ENCODE results near the gene ING5. TPM values are rescaled to one million over a fixed set of nuclear protein-coding genes. Genes with fewer than 3 reads are reported as not detected.

The ING5 gene
- polyA plus RNA-seq, 3 donors: 6.5 to 29.5 (median 6.6) TPM

- Histone ChIP-seq H4K20me1 (ENCODE audit: insufficient read depth, low read length) (no peaks in the 10 kb centered on the region), H3K4me1 (ENCODE audit: control insufficient read depth in 1 of 2, insufficient read depth in 2 of 2, low read length in 2 of 2) (peaks cover 19 to 34% of the 10 kb centered on the region in 2 donors), H2AFZ (ENCODE audit: insufficient read depth, low read depth, low read length, poor library complexity, severe bottlenecking) (peak overlapping the region; percentile 96), H3K9me3 (replicated peaks in 1 of 2; ENCODE audit: control insufficient read depth in 1 of 2, insufficient read depth in 1 of 2, low read length in 2 of 2) (no peaks in the 10 kb centered on the region), H3K79me2 (ENCODE audit: insufficient read depth, low read length) (peaks cover 5% of the 10 kb centered on the region), H3K9ac (ENCODE audit: insufficient read depth, low read length, poor library complexity, severe bottlenecking) (peak overlapping the region; percentile 80), H3K27me3 (ENCODE audit: control insufficient read depth in 2 of 2, insufficient read depth in 2 of 2, low read length in 2 of 2) (no peaks in the 10 kb centered on the region), H3K27ac (ENCODE audit: low read depth in 1 of 2, low read length in 2 of 2) (peak overlapping the region in 1 of 2 donors; percentile 59), H3K4me2 (replicated peaks; ENCODE audit: extremely low read depth, low read length, poor library complexity, severe bottlenecking) (peak overlapping the region; percentile 94), H3K36me3 (replicated peaks in 1 of 2; ENCODE audit: control insufficient read depth in 1 of 2, insufficient read depth in 2 of 2, low read length in 2 of 2) (peaks cover 3 to 8% of the 10 kb centered on the region in 2 donors), H3K4me3 (replicated peaks in 1 of 3; ENCODE audit: low read depth in 2 of 3, low read length in 3 of 3) (peak overlapping the region; percentile 25 to 93 (median 38))
- Mint-ChIP-seq H3K4me1 (peaks cover 29% of the 10 kb centered on the region), H3K27ac (peak overlapping the region in 1 of 7 donors; percentile 50), H3K4me3 (peak overlapping the region; percentile 69 to 75), H3K36me3 (peaks cover 7% of the 10 kb centered on the region in 2 donors), H3K27me3 (ENCODE audit: low read depth in 3 of 3) (peaks cover 2 to 5% (median 4%) of the 10 kb centered on the region in 3 donors), H3K9me3 (peaks cover 0 to 9% (median 6%) of the 10 kb centered on the region in 7 donors)
- under 1% methylated on average over 25 of the region's 25 CpGs for WGBS (ENCODE audit: insufficient coverage)
- intact Hi-C loops (cut with micrococcal nuclease): loop anchor here (2.0 to 10.0 kb wide), 6 partner anchors 31 to 739 kb away; partner anchors contain the start of genes DTYMK (in 2 of the 2), ING5 (in 2 of the 2), FARP2 (in 1 of the 2) and SNED1 (in 1 of the 2)
- no peak for DNase-seq
- TF ChIP-seq CTCF (IDR thresholded peaks at IDR 0.05): peak; percentile 14
Measured at GRCh38 chr2:241734208-241734466, 32.3 kb downstream of the ING5 start.

- H3K4me3 Mint-ChIP-seq: peak within 1 kb of the TSS; percentile 88 to 90
- peaks cover 29% of the 10 kb centered on the region for H3K4me1 Mint-ChIP-seq
- peak within 1 kb of the TSS in 1 of 2 donors; percentile 83 for H3K27ac ChIP-seq (ENCODE audit: low read depth in 1 of 2, low read length in 2 of 2)
- no peaks in the 10 kb centered on the region for H3K27me3 ChIP-seq (ENCODE audit: control insufficient read depth in 2 of 2, insufficient read depth in 2 of 2, low read length in 2 of 2)
- H3K4me1 ChIP-seq (ENCODE audit: control insufficient read depth in 1 of 2, insufficient read depth in 2 of 2, low read length in 2 of 2): peaks cover 19 to 34% of the 10 kb centered on the region in 2 donors
- H3K36me3 Mint-ChIP-seq: peaks cover 7 to 8% of the 10 kb centered on the region in 2 donors
- peaks cover 3 to 8% of the 10 kb centered on the region in 2 donors for H3K36me3 ChIP-seq (replicated peaks in 1 of 2; ENCODE audit: control insufficient read depth in 1 of 2, insufficient read depth in 2 of 2, low read length in 2 of 2)
- H3K9me3 Mint-ChIP-seq: peaks cover 0 to 9% (median 6%) of the 10 kb centered on the region in 7 donors
- peak within 1 kb of the TSS; percentile 94 for H3K4me2 ChIP-seq (replicated peaks; ENCODE audit: extremely low read depth, low read length, poor library complexity, severe bottlenecking)
- peak within 1 kb of the TSS; percentile 71 to 93 (median 85) for H3K4me3 ChIP-seq (replicated peaks in 1 of 3; ENCODE audit: low read depth in 2 of 3, low read length in 3 of 3)
- no peak for TF ChIP-seq CTCF (IDR thresholded peaks at IDR 0.05)
- peaks cover 5% of the 10 kb centered on the region for H3K79me2 ChIP-seq (ENCODE audit: insufficient read depth, low read length)
- peak; percentile 77 to 89 (median 84) for DNase-seq
- peak within 1 kb of the TSS; percentile 96 for H2AFZ ChIP-seq (ENCODE audit: insufficient read depth, low read depth, low read length, poor library complexity, severe bottlenecking)
- under 1% methylated on average over 98 of the region's 98 CpGs for whole genome bisulfite sequencing (ENCODE audit: insufficient coverage)
- H4K20me1 ChIP-seq (ENCODE audit: insufficient read depth, low read length): peaks cover 3% of the 10 kb centered on the region
- H3K27ac Mint-ChIP-seq: peak within 1 kb of the TSS; percentile 28 to 80 (median 51)
- no peaks in the 10 kb centered on the region for H3K9me3 ChIP-seq (replicated peaks in 1 of 2; ENCODE audit: control insufficient read depth in 1 of 2, insufficient read depth in 1 of 2, low read length in 2 of 2)
- H3K9ac ChIP-seq (ENCODE audit: insufficient read depth, low read length, poor library complexity, severe bottlenecking): peak within 1 kb of the TSS; percentile 80
- intact Hi-C loops (cut with micrococcal nuclease): loop anchor here (2.0 to 10.0 kb wide), 6 partner anchors 32 to 740 kb away; partner anchors contain the start of genes DTYMK (in 2 of the 2), ING5 (in 2 of the 2), FARP2 (in 1 of the 2) and SNED1 (in 1 of the 2)
- H3K27me3 Mint-ChIP-seq (ENCODE audit: low read depth in 3 of 3): peaks cover 1 to 5% (median 4%) of the 10 kb centered on the region in 3 donors
Measured at GRCh38 chr2:241734467-241735208, 32.8 kb downstream of the ING5 start, which contains the start of gene D2HGDH. TSS of gene D2HGDH (plus strand) at chr2:241734630. CDS start at chr2:241735225, 595 bp downstream.
